GM18951 (cell line): ENCODE results near the gene RASSF3.
"Not testable (repeated sequence)": the region's sequence is repeated elsewhere in the genome, so short reads cannot be mapped to it uniquely, and the experiment has no call there.

Experiments
- POLR2A ChIP-seq: IDR thresholded peaks from 4 replicates; pipeline ENCODE4 v1.6.1; 2011; ENCODE audit warnings: mild to moderate bottlenecking; ENCODE audit not compliant: insufficient read length, insufficient read depth; ENCODE audit errors: extremely low read depth
- in situ Hi-C: fragments of 300-500 bp; cut with MboI; formaldehyde crosslinking; loops from one replicate; pipeline ENCODE4 v1.12.0; 2022; ENCODE audit warnings: low sequenced_read_pairs, mixed read lengths, inconsistent platforms; ENCODE audit not compliant: unreplicated experiment

The RASSF3 gene

GRCh38 chr12:64675795-64676194 lies 65.5 kb downstream of the RASSF3 start:
- TF ChIP-seq POLR2A, result no peak
- in situ Hi-C loops, result no loop called here

GRCh38 chr12:64678248-64678647 lies 68.0 kb downstream of the RASSF3 start:
- TF ChIP-seq POLR2A, result no peak
- in situ Hi-C loops, result no loop called here

- in situ Hi-C loops, result no loop called here
Measured at GRCh38 chr12:64678835-64679234, 68.5 kb downstream of the RASSF3 start.

GRCh38 chr12:64679487-64680001 lies 69.2 kb downstream of the RASSF3 start:
- TF ChIP-seq POLR2A, result no peak
- in situ Hi-C loops, result no loop called here

More at GRCh38 chr12:64678835-64679234, 68.5 kb downstream of the RASSF3 start:
- TF ChIP-seq POLR2A, result no peak

- in situ Hi-C loops, result no loop called here
- no peak for TF ChIP-seq POLR2A
Measured at GRCh38 chr12:64680235-64680634, 69.9 kb downstream of the RASSF3 start.

GRCh38 chr12:64681200-64682052 lies 71.1 kb downstream of the RASSF3 start:
- no peak for TF ChIP-seq POLR2A
- in situ Hi-C loops, result no loop called here

- in situ Hi-C loops, result no loop called here
- TF ChIP-seq POLR2A, result no peak
Measured at GRCh38 chr12:64682572-64683277, 72.4 kb downstream of the RASSF3 start.

GRCh38 chr12:64683816-64684543 lies 73.7 kb downstream of the RASSF3 start:
- in situ Hi-C loops, result no loop called here
- TF ChIP-seq POLR2A, result no peak

GRCh38 chr12:64685050-64685449 lies 74.8 kb downstream of the RASSF3 start:
- in situ Hi-C loops, result no loop called here
- no peak for TF ChIP-seq POLR2A

GRCh38 chr12:64685605-64686004 lies 75.3 kb downstream of the RASSF3 start:
- no peak for TF ChIP-seq POLR2A
- in situ Hi-C loops, result no loop called here

- no peak for TF ChIP-seq POLR2A
- in situ Hi-C loops, result no loop called here
Measured at GRCh38 chr12:64687816-64688215, 77.5 kb downstream of the RASSF3 start.

GRCh38 chr12:64688219-64688618 lies 77.9 kb downstream of the RASSF3 start:
- in situ Hi-C loops, result no loop called here
- TF ChIP-seq POLR2A, result no peak

- in situ Hi-C loops, result no loop called here
- TF ChIP-seq POLR2A, result no peak
Measured at GRCh38 chr12:64688715-64689114, 78.4 kb downstream of the RASSF3 start.

GRCh38 chr12:64690236-64690635 lies 79.9 kb downstream of the RASSF3 start:
- in situ Hi-C loops, result not testable (repeated sequence)
